Raji (cell line): ENCODE data around the gene TRABD2A.
A peak's percentile ranks its signal among the peaks of the same experiment; 100 is the strongest.

Source experiments
- POLR2A ChIP-seq: IDR thresholded peaks from 2 replicates; pipeline ENCODE4 v1.6.1; 2011; ENCODE audit warnings: low read depth, low read length, control low read depth; ENCODE audit not compliant: insufficient read depth

The TRABD2A gene

GRCh38 chr2:84889332-84889731 lies 8.4 kb upstream of the TRABD2A start:
- TF ChIP-seq POLR2A = no peak

- peak; percentile 63 for TF ChIP-seq POLR2A
Observed at GRCh38 chr2:84888401-84889276, 7.8 kb upstream of the TRABD2A start.

- no peak for TF ChIP-seq POLR2A
Observed at GRCh38 chr2:84886791-84887190, 5.9 kb upstream of the TRABD2A start.

GRCh38 chr2:84885111-84885510 lies 4.2 kb upstream of the TRABD2A start:
- TF ChIP-seq POLR2A = no peak

GRCh38 chr2:84884449-84884848 lies 3.6 kb upstream of the TRABD2A start:
- no peak for TF ChIP-seq POLR2A

GRCh38 chr2:84882775-84883550 lies 2.1 kb upstream of the TRABD2A start:
- no peak for TF ChIP-seq POLR2A

GRCh38 chr2:84882414-84882738 lies 1.5 kb upstream of the TRABD2A start:
- no peak for TF ChIP-seq POLR2A

GRCh38 chr2:84881581-84882413 lies 913 bp upstream of the TRABD2A start:
- TF ChIP-seq POLR2A = no peak

GRCh38 chr2:84880395-84880644 lies 564 bp downstream of the TRABD2A start:
- TF ChIP-seq POLR2A = no peak

GRCh38 chr2:84879584-84880394 lies 1.1 kb downstream of the TRABD2A start:
- TF ChIP-seq POLR2A = no peak

GRCh38 chr2:84878896-84879583 lies 1.8 kb downstream of the TRABD2A start:
- no peak for TF ChIP-seq POLR2A

GRCh38 chr2:84878459-84878858 lies 2.4 kb downstream of the TRABD2A start:
- no peak for TF ChIP-seq POLR2A

- TF ChIP-seq POLR2A = no peak
Observed at GRCh38 chr2:84876369-84876768, 4.5 kb downstream of the TRABD2A start.

GRCh38 chr2:84875213-84875560 lies 5.7 kb downstream of the TRABD2A start:
- no peak for TF ChIP-seq POLR2A

- TF ChIP-seq POLR2A = no peak
Observed at GRCh38 chr2:84874381-84875212, 6.3 kb downstream of the TRABD2A start.
